ENCODE results near the gene TSHR.

- TF ChIP-seq NFE2L1 (CRISPR knock-in tag; IDR thresholded peaks at IDR 0.05; ENCODE audit: borderline replicate concordance) = no peak
- TF ChIP-seq KDM4B (CRISPR knock-in tag; IDR thresholded peaks at IDR 0.05) = no peak
- no peak for TF ChIP-seq CTCF (CRISPR knock-in tag; IDR thresholded peaks at IDR 0.05)
- no peak for TF ChIP-seq XBP1 (CRISPR knock-in tag; IDR thresholded peaks at IDR 0.05)
- TF ChIP-seq POLR2A (IDR thresholded peaks at IDR 0.05; ENCODE audit: insufficient read depth in 1 of 2, low read depth in 2 of 2, low read length in 2 of 2) = peak in 1 of 2 experiments; percentile 71; a peak in 2 of 4 replicates
- TF ChIP-seq TCF12 (IDR thresholded peaks at IDR 0.05) = no peak
- no peak for TF ChIP-seq TCF12 (CRISPR knock-in tag; IDR thresholded peaks at IDR 0.05)
- no peak for TF ChIP-seq CEBPB (IDR thresholded peaks at IDR 0.05; ENCODE audit: borderline replicate concordance, low read depth, low read length)
- no peak for TF ChIP-seq ZNF274 (CRISPR knock-in tag; IDR thresholded peaks at IDR 0.05)
Measured at GRCh38 chr14:80941241-80942185, 13.9 kb upstream of the TSHR start, which contains the start of gene CEP128.

All from HepG2 (cell line).